HepG2 (cell line): ENCODE data around the gene SCAPER.

Experiments used
- CTCF ChIP-seq: sonication (generic); formaldehyde crosslinking; IDR thresholded peaks from 2 replicates; pipeline ENCODE4 v1.5.0; 2020; ENCODE audit warnings: mild to moderate bottlenecking, missing genetic modification reagents, moderate library complexity
- GTF2F1 ChIP-seq: fragments of 150-350 bp; IDR thresholded peaks from 2 replicates; pipeline ENCODE4 v1.6.1; 2014; ENCODE audit warnings: low read length
- HDAC6 ChIP-seq: fragments of 200-600 bp; sonication (generic); IDR thresholded peaks from 2 replicates; pipeline ENCODE4 v1.7.0; 2017; ENCODE audit warnings: mild to moderate bottlenecking, antibody characterized with exemption, low read length, low read depth
- POLR2AphosphoS5 ChIP-seq: IDR thresholded peaks from 2 replicates; pipeline ENCODE4 v1.6.1; 2012; ENCODE audit warnings: low read depth, low read length
- RNF2 ChIP-seq: fragments of 450-650 bp; conservative IDR thresholded peaks from 2 replicates; pipeline ENCODE4 v1.6.1; 2016; ENCODE audit warnings: low read depth
- SCMH1 ChIP-seq: sonication (generic); formaldehyde crosslinking; IDR thresholded peaks from 2 replicates; pipeline ENCODE4 v1.9.0; 2021; ENCODE audit warnings: missing genetic modification reagents, mild to moderate bottlenecking, borderline replicate concordance
- THRA ChIP-seq: sonication (generic); formaldehyde crosslinking; IDR thresholded peaks from 2 replicates; pipeline ENCODE4 v1.4.0; 2020; ENCODE audit warnings: missing genetic modification reagents, borderline replicate concordance
- ZFP37 ChIP-seq: sonication (generic); formaldehyde crosslinking; IDR thresholded peaks from 2 replicates; pipeline ENCODE4 v1.4.0; 2020; ENCODE audit warnings: missing genetic modification reagents, borderline replicate concordance
- ZNF510 ChIP-seq: sonication (generic); formaldehyde crosslinking; IDR thresholded peaks from 2 replicates; pipeline ENCODE4 v1.4.0; 2020; ENCODE audit warnings: low read depth, mild to moderate bottlenecking, missing genetic modification reagents
- ZNF550 ChIP-seq: sonication (generic); formaldehyde crosslinking; IDR thresholded peaks from 2 replicates; pipeline ENCODE4 v1.4.0; 2020; ENCODE audit warnings: mild to moderate bottlenecking, missing genetic modification reagents, borderline replicate concordance
- ZNF740 ChIP-seq: sonication (generic); formaldehyde crosslinking; IDR thresholded peaks from 2 replicates; pipeline ENCODE4 v1.4.0; 2020; ENCODE audit warnings: missing genetic modification reagents
- ZSCAN21 ChIP-seq: sonication (generic); formaldehyde crosslinking; IDR thresholded peaks from 2 replicates; pipeline ENCODE4 v1.8.0; 2022; ENCODE audit warnings: mild to moderate bottlenecking, missing genetic modification reagents, moderate library complexity, borderline replicate concordance
- TF ChIP-seq, protein P1 (sequence below): sonication (generic); formaldehyde crosslinking; IDR thresholded peaks from 2 replicates; pipeline ENCODE4 v1.4.0; 2020; ENCODE audit warnings: mild to moderate bottlenecking, missing genetic modification reagents

DNA sequence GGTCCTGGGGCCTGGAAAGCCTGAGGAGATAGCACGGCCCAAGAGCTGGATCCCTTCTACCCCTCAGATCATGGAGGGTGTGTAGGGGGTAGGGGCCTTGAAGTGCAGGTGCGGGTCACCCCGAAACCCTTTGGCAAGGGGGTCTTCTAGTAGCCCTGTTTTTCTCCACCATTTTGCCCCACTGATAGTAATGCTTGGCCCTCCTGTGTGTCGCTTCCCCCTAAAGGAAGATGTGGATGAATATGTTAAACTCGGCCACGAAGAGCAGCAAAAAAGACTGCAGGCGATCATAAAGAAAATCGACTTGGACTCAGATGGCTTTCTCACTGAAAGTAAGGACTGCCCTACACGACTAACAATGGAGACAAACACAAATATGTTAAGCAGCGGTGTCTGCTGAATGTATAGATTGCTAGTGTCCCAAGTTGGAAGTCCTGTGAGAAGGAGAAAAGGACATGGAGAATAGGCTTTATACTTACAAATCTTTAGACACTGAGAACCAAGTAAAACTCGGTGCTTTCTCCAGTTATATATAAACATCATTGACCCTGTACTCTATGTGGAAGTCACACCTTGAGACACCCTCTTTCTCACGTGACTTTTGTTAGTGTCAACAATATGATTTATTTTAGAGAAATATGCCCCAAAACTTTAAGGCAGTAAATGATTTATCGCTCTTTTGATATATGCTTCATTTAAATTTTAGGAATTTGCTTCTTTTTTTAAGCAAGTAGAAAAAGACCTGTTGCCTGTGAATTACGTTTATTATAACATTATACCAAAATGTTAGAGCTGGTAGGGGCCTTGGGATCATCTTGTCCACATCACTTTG, 27.2 kb upstream of the SCAPER start:
- no peak for TF ChIP-seq ZFP37 (CRISPR knock-in tag)
- TF ChIP-seq, protein P1, sequence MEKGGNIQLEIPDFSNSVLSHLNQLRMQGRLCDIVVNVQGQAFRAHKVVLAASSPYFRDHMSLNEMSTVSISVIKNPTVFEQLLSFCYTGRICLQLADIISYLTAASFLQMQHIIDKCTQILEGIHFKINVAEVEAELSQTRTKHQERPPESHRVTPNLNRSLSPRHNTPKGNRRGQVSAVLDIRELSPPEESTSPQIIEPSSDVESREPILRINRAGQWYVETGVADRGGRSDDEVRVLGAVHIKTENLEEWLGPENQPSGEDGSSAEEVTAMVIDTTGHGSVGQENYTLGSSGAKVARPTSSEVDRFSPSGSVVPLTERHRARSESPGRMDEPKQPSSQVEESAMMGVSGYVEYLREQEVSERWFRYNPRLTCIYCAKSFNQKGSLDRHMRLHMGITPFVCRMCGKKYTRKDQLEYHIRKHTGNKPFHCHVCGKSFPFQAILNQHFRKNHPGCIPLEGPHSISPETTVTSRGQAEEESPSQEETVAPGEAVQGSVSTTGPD, result no peak
- no peak for TF ChIP-seq GTF2F1
- TF ChIP-seq RNF2, result no peak
- TF ChIP-seq HDAC6, result no peak
- TF ChIP-seq THRA, result no peak
- TF ChIP-seq CTCF (CRISPR knock-in tag), result no peak
- TF ChIP-seq ZNF740 (CRISPR knock-in tag), result no peak
- no peak for TF ChIP-seq ZNF550
- no peak for TF ChIP-seq POLR2AphosphoS5
- no peak for TF ChIP-seq SCMH1 (CRISPR knock-in tag)
- TF ChIP-seq ZNF510 (CRISPR knock-in tag), result no peak
- no peak for TF ChIP-seq ZSCAN21 (CRISPR knock-in tag)
